Endothelial cell of umbilical vein (primary cell): Measurements from ENCODE around the gene GUCA2B. TPM values are rescaled to one million over a fixed set of nuclear protein-coding genes. Genes with fewer than 3 reads are reported as not detected.

Experiments used
- BruUV-seq: library from RNA; stranded (reverse); fragments of 400-500 nt; replicated peaks from 2 replicates; lab custom pipeline; 2021; lab: Mats Ljungman, UMichigan
- CTCF ChIA-PET: fragments of 300-600, 350-600 bp; sonication (Branson Sonifier 250); formaldehyde crosslinking; loops from one replicate; lab custom pipeline; 2021; ENCODE audit warnings: antibody characterized with exemption, inconsistent platforms; lab: Charles Lee
- POLR2A ChIA-PET: fragments of 300-600, 350-600 bp; sonication (Branson Sonifier 250); formaldehyde crosslinking; loops from one replicate; lab custom pipeline; 2021; ENCODE audit warnings: antibody characterized with exemption, inconsistent platforms; lab: Charles Lee
- DNase-seq: peaks from one replicate; pipeline ENCODE4 v3.0.0-alpha.2; 2011; ENCODE audit warnings: low read depth, low spot score
- FAIRE-seq: peaks from 2 replicates; lab custom pipeline; 2011; peaks lifted over from hg19 to GRCh38; lab: Jason Lieb, UNC
- H2AFZ ChIP-seq: 2 replicates; pipeline ENCODE4 v1.6.0; 2012; ENCODE audit warnings: low read depth, low read length, control low read depth, inconsistent platforms
- H3K27ac ChIP-seq: 2 replicates; pipeline ENCODE4 v1.5.1; 2011; ENCODE audit warnings: low read depth, mild to moderate bottlenecking, control low read depth, low read length, moderate library complexity; ENCODE audit not compliant: insufficient read depth
- H3K27me3 ChIP-seq, 2 experiments: 2 replicates each; pipeline versions ENCODE4 v1.6.0 to v1.6.1; 2011; ENCODE audit warnings: low read length in 2 of 2, mixed read lengths in 1 of 2; ENCODE audit not compliant: control insufficient read depth in 2 of 2, insufficient read depth in 2 of 2
- H3K36me3 ChIP-seq, 2 experiments: 2 replicates in 1 of 2; 3 replicates in 1 of 2; pipeline ENCODE4 v1.5.1; 2011; ENCODE audit warnings: low read length in 2 of 2, mild to moderate bottlenecking in 1 of 2, moderate library complexity in 1 of 2; ENCODE audit not compliant: control insufficient read depth in 2 of 2, insufficient read depth in 2 of 2; ENCODE audit errors: extremely low read depth in 1 of 2
- H3K4me1 ChIP-seq: 3 replicates; pipeline ENCODE4 v1.5.1; 2011; ENCODE audit warnings: mild to moderate bottlenecking, low read length; ENCODE audit not compliant: control insufficient read depth, insufficient read depth; ENCODE audit errors: extremely low read depth
- H3K4me2 ChIP-seq: 2 replicates; pipeline ENCODE4 v1.6.1; 2011; ENCODE audit warnings: low read length, control low read depth, mixed read lengths; ENCODE audit not compliant: insufficient read depth
- H3K4me3 ChIP-seq, 3 experiments: fragments of 200-600 bp in 1 of 3; sonication (generic), shearing (Covaris generic) in 1 of 3; replicated peaks in 1 of 3; 2 replicates each; pipeline ENCODE4 v1.5.1; 2011 to 2016; ENCODE audit warnings: control low read depth in 3 of 3, low read length in 3 of 3, mild to moderate bottlenecking in 2 of 3, inconsistent platforms in 1 of 3, low read depth in 1 of 3, moderate library complexity in 1 of 3; ENCODE audit not compliant: insufficient read depth in 1 of 3
- H3K79me2 ChIP-seq: 2 replicates; pipeline ENCODE4 v1.6.0; 2012; ENCODE audit warnings: low read length, inconsistent platforms; ENCODE audit not compliant: control insufficient read depth, insufficient read depth
- H3K9ac ChIP-seq: replicated peaks from 2 replicates; pipeline ENCODE3; 2011; ENCODE audit warnings: low read length, control low read depth; ENCODE audit not compliant: insufficient read depth; ENCODE audit errors: extremely low read depth
- H3K9me1 ChIP-seq: replicated peaks from 3 replicates; pipeline ENCODE4 v1.6.0; 2011; ENCODE audit warnings: mild to moderate bottlenecking, low read length; ENCODE audit not compliant: control insufficient read depth, insufficient read depth; ENCODE audit errors: extremely low read depth
- H3K9me3 ChIP-seq: replicated peaks from 2 replicates; pipeline ENCODE4 v1.5.1; 2012; ENCODE audit warnings: low read length, inconsistent platforms; ENCODE audit not compliant: control insufficient read depth, insufficient read depth
- H4K20me1 ChIP-seq: replicated peaks from 2 replicates; pipeline ENCODE3; 2011; ENCODE audit warnings: mild to moderate bottlenecking, low read length; ENCODE audit not compliant: control insufficient read depth, insufficient read depth; ENCODE audit errors: extremely low read depth
- CTCF ChIP-seq, 2 donors: IDR thresholded peaks; 1 replicate in 1 of 2; 2 replicates in 1 of 2; pipeline ENCODE4 v1.5.1; 2011; ENCODE audit warnings: low read length in 2 of 2, mild to moderate bottlenecking in 2 of 2, moderate library complexity in 2 of 2, control low read depth in 1 of 2, inconsistent platforms in 1 of 2, low read depth in 1 of 2; ENCODE audit not compliant: insufficient read depth in 1 of 2; ENCODE audit errors: extremely low read depth in 1 of 2
- EZH2 ChIP-seq: IDR thresholded peaks from 2 replicates; pipeline ENCODE4 v1.6.1; 2012; ENCODE audit warnings: borderline replicate concordance, low read depth, mild to moderate bottlenecking, moderate library complexity, low read length, inconsistent platforms; ENCODE audit not compliant: severe bottlenecking
- FOS ChIP-seq: IDR thresholded peaks from 2 replicates; pipeline ENCODE4 v1.6.1; 2011; ENCODE audit warnings: mild to moderate bottlenecking, low read length, moderate library complexity, borderline replicate concordance; ENCODE audit not compliant: insufficient read depth
- GATA2 ChIP-seq: IDR thresholded peaks from 2 replicates; pipeline ENCODE4 v1.7.0; 2011; ENCODE audit warnings: low read depth, mild to moderate bottlenecking, moderate library complexity, mixed read lengths, low read length; ENCODE audit not compliant: insufficient read length, insufficient read depth
- JUN ChIP-seq: IDR thresholded peaks from 2 replicates; pipeline ENCODE4 v1.6.1; 2011; ENCODE audit warnings: borderline replicate concordance, low read depth; ENCODE audit not compliant: insufficient read length, insufficient read depth
- MAX ChIP-seq: IDR thresholded peaks from 2 replicates; pipeline ENCODE4 v1.6.1; 2011; ENCODE audit not compliant: insufficient read depth, insufficient read length
- MYC ChIP-seq: IDR thresholded peaks from one replicate; pipeline ENCODE4 v1.6.1; 2011; ENCODE audit warnings: mild to moderate bottlenecking, low read depth, low read length
- POLR2A ChIP-seq: IDR thresholded peaks from 2 replicates; pipeline ENCODE4 v1.6.1; 2012; ENCODE audit warnings: low read depth, mild to moderate bottlenecking, control low read depth, low read length
- POLR2AphosphoS5 ChIP-seq: IDR thresholded peaks from 2 replicates; pipeline ENCODE4 v1.6.1; 2012; ENCODE audit warnings: low read depth, mild to moderate bottlenecking, control low read depth, low read length, moderate library complexity; ENCODE audit not compliant: insufficient read depth
- dilution Hi-C: fragments of 300-500 bp; cut with MboI; formaldehyde crosslinking; loops from one replicate; pipeline ENCODE4 v1.15.0; 2019; ENCODE audit warnings: low sequenced_read_pairs; ENCODE audit not compliant: extremely low pct_ligation_motif_present
- intact Hi-C: fragments of 100-400 bp; cut with micrococcal nuclease; formaldehyde crosslinking; loops from one replicate; pipeline ENCODE4 v1.10.0; 2022
- polyA plus RNA-seq, 4 experiments: library from polyadenylated mRNA; depleted of rRNA in 3 of 4; stranded (reverse) in 3 of 4; unstranded in 1 of 4; fragments of >200 nt; gene quantifications; 2 replicates each; pipeline versions ENCODE4 v1.2.1 to v1.2.3, GENCODE V29; 2011 to 2012; ENCODE audit warnings: missing spikeins in 1 of 4
- total RNA-seq: library from RNA; stranded (reverse); gene quantifications from 2 replicates; pipeline ENCODE4 v1.2.3, GENCODE V29; 2021

The GUCA2B gene
- total and polyA plus RNA-seq, 2 donors (not counting 3 experiments of a cell fraction or from before 2014, with no cell fraction given), result not detected

- Histone ChIP-seq H3K9me3 (no peaks in the 10 kb centered on the region), H3K4me2 (no peak overlapping the region), H3K36me3 (no peaks in the 10 kb centered on the region), H3K4me3 (no peak overlapping the region), H3K9me1 (no peaks in the 10 kb centered on the region), H3K27me3 (no peaks in the 10 kb centered on the region), H3K27ac (no peak overlapping the region), H3K9ac (no peak overlapping the region), H4K20me1 (no peaks in the 10 kb centered on the region), H3K4me1 (peaks cover 9% of the 10 kb centered on the region), H3K79me2 (no peaks in the 10 kb centered on the region), H2AFZ (no peak overlapping the region)
- DNase-seq (no peak), FAIRE-seq (no peak)
- intact Hi-C loops (no loop called here), dilution Hi-C loops (no loop called here)
- no peak for TF ChIP-seq JUN
- no peak for TF ChIP-seq GATA2
- TF ChIP-seq FOS, result no peak
- no peak for TF ChIP-seq CTCF (IDR thresholded peaks at IDR 0.05; ENCODE audit: extremely low read depth in 1 of 2, insufficient read depth in 1 of 2, low read depth in 1 of 2, low read length in 2 of 2)
- POLR2A ChIA-PET, result no interaction called here
- no TSS peak for BruUV-seq
- CTCF ChIA-PET, result interaction anchor here (1.1 kb wide), 1 partner anchor 356 kb away, joined by 4 read pairs; no protein-coding TSS in a partner anchor
Measured at GRCh38 chr1:42167611-42168390, 14.6 kb downstream of the GUCA2B start.

- POLR2A ChIA-PET, result no interaction called here
- H3K36me3 ChIP-seq, result no peaks in the 10 kb centered on the region
- no peak for TF ChIP-seq MAX
- TF ChIP-seq FOS, result no peak
- no peak for TF ChIP-seq GATA2
- TF ChIP-seq EZH2, result no peak
- TF ChIP-seq POLR2AphosphoS5, result no peak
- TF ChIP-seq POLR2A, result no peak
- no peak for TF ChIP-seq MYC
- TF ChIP-seq JUN, result no peak
- TF ChIP-seq CTCF (IDR thresholded peaks at IDR 0.05; ENCODE audit: extremely low read depth in 1 of 2, insufficient read depth in 1 of 2, low read depth in 1 of 2, low read length in 2 of 2), result no peak
- CTCF ChIA-PET, result interaction anchor here (1.1 to 1.3 kb wide), 2 partner anchors 356 to 594 kb away, joined by 3 to 4 read pairs; no protein-coding TSS in a partner anchor
- no peak overlapping the region for H3K4me2 ChIP-seq
- intact Hi-C loops (no loop called here), dilution Hi-C loops (no loop called here)
- H3K27me3 ChIP-seq, result no peaks in the 10 kb centered on the region
- FAIRE-seq (no peak), DNase-seq (no peak)
- H3K27ac ChIP-seq, result no peak overlapping the region
- H4K20me1 ChIP-seq, result no peaks in the 10 kb centered on the region
- H3K9me3 ChIP-seq, result no peaks in the 10 kb centered on the region
- no TSS peak for BruUV-seq
- no peaks in the 10 kb centered on the region for H3K9me1 ChIP-seq
- H2AFZ ChIP-seq, result no peak overlapping the region
- H3K4me1 ChIP-seq, result peaks cover 9% of the 10 kb centered on the region
- no peaks in the 10 kb centered on the region for H3K79me2 ChIP-seq
- H3K4me3 ChIP-seq, result no peak overlapping the region
- no peak overlapping the region for H3K9ac ChIP-seq
Measured at GRCh38 chr1:42168391-42168670, 15.1 kb downstream of the GUCA2B start.
